ENCODE results near the gene MTUS2. TPM values are rescaled to one million over a fixed set of nuclear protein-coding genes. Genes with fewer than 3 reads are reported as not detected.

MTUS2 gene
- total and polyA plus RNA-seq, 4 donors = under 0.01 to 0.70 (median 0.15) TPM

DNA sequence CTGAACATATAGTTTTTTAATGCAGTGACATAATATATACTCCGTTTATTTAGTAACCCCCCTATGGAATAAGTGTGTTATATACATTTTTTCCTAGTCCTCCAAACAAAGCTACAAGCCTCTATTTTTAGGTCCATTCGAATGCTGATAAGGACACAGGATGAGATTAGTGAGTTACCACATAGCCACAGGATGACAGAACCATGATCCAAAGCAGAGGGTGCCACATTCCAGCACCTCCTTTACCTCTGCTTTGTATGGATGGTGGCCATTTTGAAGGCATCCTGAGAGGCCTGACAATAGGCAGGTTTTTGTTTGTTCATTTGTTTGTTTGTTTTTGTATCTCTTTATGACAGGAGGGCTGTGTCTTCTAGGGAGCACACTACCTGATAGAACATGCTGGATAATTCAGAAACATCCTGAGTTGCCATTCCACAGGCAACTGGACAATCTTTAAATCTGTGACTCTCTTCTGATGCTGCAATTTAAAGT lies 186.3 kb downstream of the MTUS2 start:
- TF ChIP-seq, protein P1, sequence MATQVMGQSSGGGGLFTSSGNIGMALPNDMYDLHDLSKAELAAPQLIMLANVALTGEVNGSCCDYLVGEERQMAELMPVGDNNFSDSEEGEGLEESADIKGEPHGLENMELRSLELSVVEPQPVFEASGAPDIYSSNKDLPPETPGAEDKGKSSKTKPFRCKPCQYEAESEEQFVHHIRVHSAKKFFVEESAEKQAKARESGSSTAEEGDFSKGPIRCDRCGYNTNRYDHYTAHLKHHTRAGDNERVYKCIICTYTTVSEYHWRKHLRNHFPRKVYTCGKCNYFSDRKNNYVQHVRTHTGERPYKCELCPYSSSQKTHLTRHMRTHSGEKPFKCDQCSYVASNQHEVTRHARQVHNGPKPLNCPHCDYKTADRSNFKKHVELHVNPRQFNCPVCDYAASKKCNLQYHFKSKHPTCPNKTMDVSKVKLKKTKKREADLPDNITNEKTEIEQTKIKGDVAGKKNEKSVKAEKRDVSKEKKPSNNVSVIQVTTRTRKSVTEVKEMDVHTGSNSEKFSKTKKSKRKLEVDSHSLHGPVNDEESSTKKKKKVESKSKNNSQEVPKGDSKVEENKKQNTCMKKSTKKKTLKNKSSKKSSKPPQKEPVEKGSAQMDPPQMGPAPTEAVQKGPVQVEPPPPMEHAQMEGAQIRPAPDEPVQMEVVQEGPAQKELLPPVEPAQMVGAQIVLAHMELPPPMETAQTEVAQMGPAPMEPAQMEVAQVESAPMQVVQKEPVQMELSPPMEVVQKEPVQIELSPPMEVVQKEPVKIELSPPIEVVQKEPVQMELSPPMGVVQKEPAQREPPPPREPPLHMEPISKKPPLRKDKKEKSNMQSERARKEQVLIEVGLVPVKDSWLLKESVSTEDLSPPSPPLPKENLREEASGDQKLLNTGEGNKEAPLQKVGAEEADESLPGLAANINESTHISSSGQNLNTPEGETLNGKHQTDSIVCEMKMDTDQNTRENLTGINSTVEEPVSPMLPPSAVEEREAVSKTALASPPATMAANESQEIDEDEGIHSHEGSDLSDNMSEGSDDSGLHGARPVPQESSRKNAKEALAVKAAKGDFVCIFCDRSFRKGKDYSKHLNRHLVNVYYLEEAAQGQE (IDR thresholded peaks at IDR 0.05) = no peak
- TF ChIP-seq EGR1 (IDR thresholded peaks at IDR 0.05; ENCODE audit: low read depth in 2 of 2) (no peak), JUND (IDR thresholded peaks at IDR 0.05) (no peak), RXRA (IDR thresholded peaks at IDR 0.05) (no peak), FOXA1 (IDR thresholded peaks at IDR 0.05) (no peak), HNF4A (conservative IDR thresholded peaks at IDR 0.05) (no peak), HNF4G (IDR thresholded peaks at IDR 0.05) (no peak), TAF1 (conservative IDR thresholded peaks at IDR 0.05) (no peak), NR2F2 (IDR thresholded peaks at IDR 0.05) (no peak), SP1 (IDR thresholded peaks at IDR 0.05) (no peak), RAD21 (IDR thresholded peaks at IDR 0.05) (no peak), FOXA2 (IDR thresholded peaks at IDR 0.05) (no peak), YY1 (IDR thresholded peaks at IDR 0.05) (no peak), GABPA (IDR thresholded peaks at IDR 0.05 in 1 of 2, conservative IDR thresholded peaks at IDR 0.05 in 1 of 2) (no peak)
- TF ChIP-seq, protein P2, sequence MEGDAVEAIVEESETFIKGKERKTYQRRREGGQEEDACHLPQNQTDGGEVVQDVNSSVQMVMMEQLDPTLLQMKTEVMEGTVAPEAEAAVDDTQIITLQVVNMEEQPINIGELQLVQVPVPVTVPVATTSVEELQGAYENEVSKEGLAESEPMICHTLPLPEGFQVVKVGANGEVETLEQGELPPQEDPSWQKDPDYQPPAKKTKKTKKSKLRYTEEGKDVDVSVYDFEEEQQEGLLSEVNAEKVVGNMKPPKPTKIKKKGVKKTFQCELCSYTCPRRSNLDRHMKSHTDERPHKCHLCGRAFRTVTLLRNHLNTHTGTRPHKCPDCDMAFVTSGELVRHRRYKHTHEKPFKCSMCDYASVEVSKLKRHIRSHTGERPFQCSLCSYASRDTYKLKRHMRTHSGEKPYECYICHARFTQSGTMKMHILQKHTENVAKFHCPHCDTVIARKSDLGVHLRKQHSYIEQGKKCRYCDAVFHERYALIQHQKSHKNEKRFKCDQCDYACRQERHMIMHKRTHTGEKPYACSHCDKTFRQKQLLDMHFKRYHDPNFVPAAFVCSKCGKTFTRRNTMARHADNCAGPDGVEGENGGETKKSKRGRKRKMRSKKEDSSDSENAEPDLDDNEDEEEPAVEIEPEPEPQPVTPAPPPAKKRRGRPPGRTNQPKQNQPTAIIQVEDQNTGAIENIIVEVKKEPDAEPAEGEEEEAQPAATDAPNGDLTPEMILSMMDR (IDR thresholded peaks at IDR 0.05; ENCODE audit: low read depth, low read length, missing input control) = no peak
- TF ChIP-seq, protein P3, sequence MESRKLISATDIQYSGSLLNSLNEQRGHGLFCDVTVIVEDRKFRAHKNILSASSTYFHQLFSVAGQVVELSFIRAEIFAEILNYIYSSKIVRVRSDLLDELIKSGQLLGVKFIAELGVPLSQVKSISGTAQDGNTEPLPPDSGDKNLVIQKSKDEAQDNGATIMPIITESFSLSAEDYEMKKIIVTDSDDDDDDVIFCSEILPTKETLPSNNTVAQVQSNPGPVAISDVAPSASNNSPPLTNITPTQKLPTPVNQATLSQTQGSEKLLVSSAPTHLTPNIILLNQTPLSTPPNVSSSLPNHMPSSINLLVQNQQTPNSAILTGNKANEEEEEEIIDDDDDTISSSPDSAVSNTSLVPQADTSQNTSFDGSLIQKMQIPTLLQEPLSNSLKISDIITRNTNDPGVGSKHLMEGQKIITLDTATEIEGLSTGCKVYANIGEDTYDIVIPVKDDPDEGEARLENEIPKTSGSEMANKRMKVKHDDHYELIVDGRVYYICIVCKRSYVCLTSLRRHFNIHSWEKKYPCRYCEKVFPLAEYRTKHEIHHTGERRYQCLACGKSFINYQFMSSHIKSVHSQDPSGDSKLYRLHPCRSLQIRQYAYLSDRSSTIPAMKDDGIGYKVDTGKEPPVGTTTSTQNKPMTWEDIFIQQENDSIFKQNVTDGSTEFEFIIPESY (IDR thresholded peaks at IDR 0.05) = no peak
- TF ChIP-seq, protein P4, sequence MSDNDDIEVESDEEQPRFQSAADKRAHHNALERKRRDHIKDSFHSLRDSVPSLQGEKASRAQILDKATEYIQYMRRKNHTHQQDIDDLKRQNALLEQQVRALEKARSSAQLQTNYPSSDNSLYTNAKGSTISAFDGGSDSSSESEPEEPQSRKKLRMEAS (IDR thresholded peaks at IDR 0.05) = no peak
- TF ChIP-seq, protein P5, sequence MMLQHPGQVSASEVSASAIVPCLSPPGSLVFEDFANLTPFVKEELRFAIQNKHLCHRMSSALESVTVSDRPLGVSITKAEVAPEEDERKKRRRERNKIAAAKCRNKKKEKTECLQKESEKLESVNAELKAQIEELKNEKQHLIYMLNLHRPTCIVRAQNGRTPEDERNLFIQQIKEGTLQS (IDR thresholded peaks at IDR 0.05) = no peak
- H3K9me3 ChIP-seq (ENCODE audit: control insufficient read depth in 4 of 4, low read length in 3 of 4) = no peaks in the 10 kb centered on the region
- H3K36me3 ChIP-seq (ENCODE audit: control insufficient read depth in 4 of 4, insufficient read depth in 3 of 4, low read depth in 1 of 4, low read length in 3 of 4) = no peaks in the 10 kb centered on the region
- H3K27me3 ChIP-seq (ENCODE audit: control insufficient read depth in 4 of 4, insufficient read depth in 4 of 4, low read length in 3 of 4) = no peaks in the 10 kb centered on the region
- H3K4me1 ChIP-seq (ENCODE audit: control insufficient read depth in 4 of 4, insufficient read depth in 4 of 4, low read length in 3 of 4) = no peaks in the 10 kb centered on the region
- DNase-seq (ENCODE audit: low spot score) = no peak
- no peak overlapping the region for H3K9ac ChIP-seq (ENCODE audit: low read depth in 1 of 2, low read length in 2 of 2)
- 62% methylated on average over 2 of the region's 2 CpGs for WGBS
- no peak overlapping the region for H3K27ac ChIP-seq (ENCODE audit: low read depth in 1 of 2, low read length in 2 of 2)
- no peak overlapping the region for H3K4me3 ChIP-seq (ENCODE audit: low read depth in 1 of 3, low read length in 3 of 3)
